Keratinocyte (primary cell): Measurements from ENCODE around the gene ITGBL1. TPM values are rescaled to one million over a fixed set of nuclear protein-coding genes. Genes with fewer than 3 reads are reported as not detected.
A peak's percentile ranks its signal among the peaks of the same experiment; 100 is the strongest.

Experiments
- DNase-seq: peaks from one replicate; pipeline ENCODE4 v3.0.0-alpha.2; 2011; ENCODE audit warnings: low read depth, missing footprints, low spot score
- FAIRE-seq: peaks from 2 replicates; lab custom pipeline; 2011; peaks lifted over from hg19 to GRCh38; lab: Jason Lieb, UNC
- H2AFZ ChIP-seq: 2 replicates; pipeline ENCODE4 v1.6.0; 2012; ENCODE audit warnings: low read length, control low read depth, inconsistent platforms; ENCODE audit not compliant: control insufficient read depth
- H3K27ac ChIP-seq: 2 replicates; pipeline ENCODE4 v1.5.1; 2011; ENCODE audit warnings: low read length; ENCODE audit not compliant: control insufficient read depth, insufficient read depth
- H3K27me3 ChIP-seq: 3 replicates; pipeline ENCODE4 v1.6.0; 2011; ENCODE audit warnings: low read length; ENCODE audit not compliant: control insufficient read depth, insufficient read depth; ENCODE audit errors: extremely low read depth
- H3K36me3 ChIP-seq, 2 experiments: 2 replicates in 1 of 2; 3 replicates in 1 of 2; pipeline ENCODE4 v1.5.1; 2011; ENCODE audit warnings: low read length in 2 of 2, mild to moderate bottlenecking in 1 of 2; ENCODE audit not compliant: control insufficient read depth in 2 of 2, insufficient read depth in 2 of 2; ENCODE audit errors: extremely low read depth in 1 of 2
- H3K4me1 ChIP-seq: 3 replicates; pipeline ENCODE4 v1.5.1; 2011; ENCODE audit warnings: low read length; ENCODE audit not compliant: control insufficient read depth, insufficient read depth; ENCODE audit errors: extremely low read depth
- H3K4me2 ChIP-seq: 3 replicates; pipeline ENCODE4 v1.6.0; 2011; ENCODE audit warnings: low read depth, low read length; ENCODE audit not compliant: control insufficient read depth, insufficient read depth; ENCODE audit errors: extremely low read depth
- H3K4me3 ChIP-seq, 3 experiments: fragments of 200-600 bp in 1 of 3; sonication (generic) in 1 of 3; 2 replicates in 2 of 3; 3 replicates in 1 of 3; pipeline ENCODE4 v1.5.1; 2011 to 2016; ENCODE audit warnings: low read length in 3 of 3, mild to moderate bottlenecking in 3 of 3, control low read depth in 2 of 3, inconsistent platforms in 1 of 3, low read depth in 1 of 3, mixed read lengths in 1 of 3, mixed run types in 1 of 3, moderate library complexity in 1 of 3; ENCODE audit not compliant: control insufficient read depth in 2 of 3, insufficient read depth in 2 of 3; ENCODE audit errors: extremely low read depth in 1 of 3
- H3K79me2 ChIP-seq: 2 replicates; pipeline ENCODE4 v1.6.0; 2012; ENCODE audit warnings: low read length; ENCODE audit not compliant: control insufficient read depth, insufficient read depth
- H3K9ac ChIP-seq: 3 replicates; pipeline ENCODE4 v1.6.0; 2011; ENCODE audit warnings: low read length; ENCODE audit not compliant: control insufficient read depth, insufficient read depth; ENCODE audit errors: extremely low read depth
- H3K9me1 ChIP-seq: 3 replicates; pipeline ENCODE4 v1.6.0; 2011; ENCODE audit warnings: low read length; ENCODE audit not compliant: control insufficient read depth, insufficient read depth; ENCODE audit errors: extremely low read depth
- H3K9me3 ChIP-seq: 2 replicates; pipeline ENCODE4 v1.5.1; 2012; ENCODE audit warnings: low read depth, low read length; ENCODE audit not compliant: control insufficient read depth
- H4K20me1 ChIP-seq: 3 replicates; pipeline ENCODE4 v1.6.0; 2011; ENCODE audit warnings: low read length; ENCODE audit not compliant: control insufficient read depth, insufficient read depth; ENCODE audit errors: extremely low read depth
- EZH2 ChIP-seq: IDR thresholded peaks from one replicate; pipeline ENCODE4 v1.6.1; 2012; ENCODE audit warnings: inconsistent platforms, mild to moderate bottlenecking, low read length, moderate library complexity
- dilution Hi-C: fragments of 300-500 bp; cut with MboI; formaldehyde crosslinking; loops from one replicate; pipeline ENCODE4 v1.7.0; 2020; ENCODE audit warnings: low sequenced_read_pairs; ENCODE audit not compliant: extremely low pct_ligation_motif_present
- polyA plus RNA-seq, 5 experiments: library from polyadenylated mRNA; depleted of rRNA in 3 of 5; stranded (reverse) in 3 of 5; stranded (forward) in 1 of 5; unstranded in 1 of 5; fragments of >200 nt; gene quantifications; 1 replicate in 1 of 5; 2 replicates in 3 of 5; 3 replicates in 1 of 5; pipeline versions ENCODE4 v1.2.1 to v1.2.3, GENCODE V29; 2011 to 2012; ENCODE audit warnings: missing spikeins in 2 of 5, low read depth in 1 of 5, low replicate concordance in 1 of 5
- TF ChIP-seq, protein P1 (sequence below), 3 experiments: IDR thresholded peaks in 1 of 3; conservative IDR thresholded peaks in 1 of 3; optimal IDR thresholded peaks in 1 of 3; 2 replicates in 2 of 3; 3 replicates in 1 of 3; pipeline versions ENCODE3 to v1.5.1; 2011; ENCODE audit warnings: low read length in 3 of 3, mild to moderate bottlenecking in 3 of 3, moderate library complexity in 2 of 3, control low read depth in 1 of 3, inconsistent platforms in 1 of 3; ENCODE audit not compliant: insufficient read depth in 2 of 3; ENCODE audit errors: extremely low read depth in 1 of 3

ITGBL1 gene
- polyA plus RNA-seq, 1 donor (not counting 4 experiments of a cell fraction or from before 2014, with no cell fraction given): 2.1 TPM

DNA sequence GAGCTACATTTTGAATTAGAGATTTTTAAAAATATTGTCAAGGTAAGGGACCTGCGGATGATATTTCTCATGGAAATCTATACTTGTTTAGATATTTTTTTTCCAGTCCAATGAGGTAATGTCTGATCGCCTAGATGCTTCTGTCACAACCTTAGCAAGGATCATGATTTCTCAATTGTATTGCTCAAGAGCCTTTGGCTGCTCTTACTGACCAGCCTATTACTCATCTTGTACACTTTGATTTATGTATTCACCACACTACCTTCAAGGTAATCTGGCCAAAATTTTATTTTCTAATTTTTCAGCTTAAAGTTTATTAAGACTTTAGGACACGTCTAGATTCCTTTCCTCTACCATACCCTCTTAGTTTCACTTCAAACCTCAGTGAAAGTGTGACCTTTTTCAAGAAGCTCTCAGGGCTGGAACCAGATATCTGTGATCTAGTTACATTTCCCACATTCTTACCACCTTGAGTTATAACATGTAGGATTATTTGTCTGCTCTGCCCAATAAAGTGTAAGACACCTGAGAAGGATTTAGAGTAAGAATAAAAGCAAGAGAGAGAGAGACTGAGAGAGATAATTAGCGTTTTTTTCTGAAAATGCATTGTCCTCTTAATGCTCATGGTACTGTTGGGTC is 197.1 kb downstream of the ITGBL1 start:
- no peak overlapping the region for H3K4me2 ChIP-seq
- TF ChIP-seq, protein P1, sequence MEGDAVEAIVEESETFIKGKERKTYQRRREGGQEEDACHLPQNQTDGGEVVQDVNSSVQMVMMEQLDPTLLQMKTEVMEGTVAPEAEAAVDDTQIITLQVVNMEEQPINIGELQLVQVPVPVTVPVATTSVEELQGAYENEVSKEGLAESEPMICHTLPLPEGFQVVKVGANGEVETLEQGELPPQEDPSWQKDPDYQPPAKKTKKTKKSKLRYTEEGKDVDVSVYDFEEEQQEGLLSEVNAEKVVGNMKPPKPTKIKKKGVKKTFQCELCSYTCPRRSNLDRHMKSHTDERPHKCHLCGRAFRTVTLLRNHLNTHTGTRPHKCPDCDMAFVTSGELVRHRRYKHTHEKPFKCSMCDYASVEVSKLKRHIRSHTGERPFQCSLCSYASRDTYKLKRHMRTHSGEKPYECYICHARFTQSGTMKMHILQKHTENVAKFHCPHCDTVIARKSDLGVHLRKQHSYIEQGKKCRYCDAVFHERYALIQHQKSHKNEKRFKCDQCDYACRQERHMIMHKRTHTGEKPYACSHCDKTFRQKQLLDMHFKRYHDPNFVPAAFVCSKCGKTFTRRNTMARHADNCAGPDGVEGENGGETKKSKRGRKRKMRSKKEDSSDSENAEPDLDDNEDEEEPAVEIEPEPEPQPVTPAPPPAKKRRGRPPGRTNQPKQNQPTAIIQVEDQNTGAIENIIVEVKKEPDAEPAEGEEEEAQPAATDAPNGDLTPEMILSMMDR (optimal IDR thresholded peaks at IDR 0.05 in 1 of 3, IDR thresholded peaks at IDR 0.05 in 1 of 3, conservative IDR thresholded peaks at IDR 0.05 in 1 of 3; ENCODE audit: extremely low read depth in 1 of 3, insufficient read depth in 2 of 3, low read length in 3 of 3): no peak
- no peak for TF ChIP-seq EZH2
- H3K9ac ChIP-seq: no peak overlapping the region
- FAIRE-seq (peak; percentile 43), DNase-seq (peak; percentile 17)
- no peaks in the 10 kb centered on the region for H3K79me2 ChIP-seq
- H3K27me3 ChIP-seq: no peaks in the 10 kb centered on the region
- H3K27ac ChIP-seq: no peak overlapping the region
- no peaks in the 10 kb centered on the region for H4K20me1 ChIP-seq
- no peaks in the 10 kb centered on the region for H3K9me1 ChIP-seq
- dilution Hi-C loops: no loop called here
- H3K9me3 ChIP-seq: no peaks in the 10 kb centered on the region
- peaks cover 7% of the 10 kb centered on the region for H3K4me1 ChIP-seq
- no peak overlapping the region for H2AFZ ChIP-seq
- no peak overlapping the region for H3K4me3 ChIP-seq
- H3K36me3 ChIP-seq: no peaks in the 10 kb centered on the region

DNA sequence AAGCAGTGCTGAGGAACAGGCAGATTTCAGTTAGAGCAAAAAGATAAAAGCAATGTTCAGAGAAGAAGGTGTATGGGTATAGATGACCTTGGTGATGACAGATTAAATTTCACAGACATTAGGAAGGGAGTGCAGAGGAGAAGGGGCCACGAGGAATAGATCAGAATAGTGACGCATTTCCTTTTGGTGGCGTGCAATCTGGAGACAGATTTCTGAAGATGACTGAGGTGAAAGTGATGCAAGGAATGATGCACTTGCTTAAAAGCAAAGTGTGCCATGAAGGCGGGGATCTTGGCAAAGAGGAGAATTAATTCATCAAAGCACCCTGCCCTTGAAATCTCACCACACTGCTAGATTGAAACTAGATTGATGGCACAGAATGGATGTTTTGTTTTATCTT is 202.4 kb downstream of the ITGBL1 start:
- H3K9me3 ChIP-seq: no peaks in the 10 kb centered on the region
- H3K79me2 ChIP-seq: no peaks in the 10 kb centered on the region
- no peak overlapping the region for H3K9ac ChIP-seq
- H3K36me3 ChIP-seq: no peaks in the 10 kb centered on the region
- no peak overlapping the region for H3K4me2 ChIP-seq
- dilution Hi-C loops: no loop called here
- DNase-seq: no peak
- H3K9me1 ChIP-seq: no peaks in the 10 kb centered on the region
- no peaks in the 10 kb centered on the region for H3K27me3 ChIP-seq
- H3K27ac ChIP-seq: no peak overlapping the region
- H3K4me3 ChIP-seq: no peak overlapping the region
- no peak for FAIRE-seq
- no peak overlapping the region for H2AFZ ChIP-seq
- peaks cover 1% of the 10 kb centered on the region for H3K4me1 ChIP-seq
- TF ChIP-seq, protein P1 (optimal IDR thresholded peaks at IDR 0.05 in 1 of 3, IDR thresholded peaks at IDR 0.05 in 1 of 3, conservative IDR thresholded peaks at IDR 0.05 in 1 of 3; ENCODE audit: extremely low read depth in 1 of 3, insufficient read depth in 2 of 3, low read length in 3 of 3): no peak
- TF ChIP-seq EZH2: no peak
- no peaks in the 10 kb centered on the region for H4K20me1 ChIP-seq
